Activated T-cell treated with anti-CD3 and anti-CD28 coated beads, Interleukin-2, amount 50 U/mL, for 24 hours (primary cell): ENCODE results near the gene PEX6.
"Not testable (repeated sequence)": the region's sequence is repeated elsewhere in the genome, so short reads cannot be mapped to it uniquely, and the experiment has no call there.

Experiments used
- DNase-seq: peaks from one replicate; pipeline ENCODE4 v3.0.0-alpha.2; 2020
- H3K27ac Mint-ChIP-seq: 2 replicates; pipeline ENCODE4 v1.8.0; 2020; ENCODE audit warnings: mild to moderate bottlenecking, mixed read lengths
- H3K27me3 Mint-ChIP-seq: 2 replicates; pipeline ENCODE4 v1.8.0; 2020; ENCODE audit warnings: mixed read lengths
- H3K36me3 Mint-ChIP-seq: 2 replicates; pipeline ENCODE4 v1.8.0; 2020; ENCODE audit warnings: low read depth, mixed read lengths
- H3K4me1 Mint-ChIP-seq: 2 replicates; pipeline ENCODE4 v1.8.0; 2020; ENCODE audit warnings: low read depth, mixed read lengths
- H3K4me3 Mint-ChIP-seq: 2 replicates; pipeline ENCODE4 v1.8.0; 2020; ENCODE audit warnings: mild to moderate bottlenecking, moderate library complexity, mixed read lengths
- H3K9me3 Mint-ChIP-seq: 2 replicates; pipeline ENCODE4 v1.8.0; 2020; ENCODE audit warnings: mixed read lengths

PEX6 gene

GRCh38 chr6:43013097-43013842 is 34.3 kb upstream of the PEX6 start:
- H3K4me1 Mint-ChIP-seq: peaks cover 59% of the 10 kb centered on the region
- no peak for DNase-seq
- peaks cover 81% of the 10 kb centered on the region for H3K36me3 Mint-ChIP-seq
- no peaks in the 10 kb centered on the region for H3K27me3 Mint-ChIP-seq
- peak overlapping the region; percentile 96 for H3K4me3 Mint-ChIP-seq
- H3K9me3 Mint-ChIP-seq: no peaks in the 10 kb centered on the region
- H3K27ac Mint-ChIP-seq: peak overlapping the region; percentile 97

- H3K9me3 Mint-ChIP-seq: no peaks in the 10 kb centered on the region
- no peak for DNase-seq
- H3K27me3 Mint-ChIP-seq: no peaks in the 10 kb centered on the region
- H3K4me3 Mint-ChIP-seq: peak overlapping the region; percentile 96
- peaks cover 81% of the 10 kb centered on the region for H3K36me3 Mint-ChIP-seq
- peaks cover 55% of the 10 kb centered on the region for H3K4me1 Mint-ChIP-seq
- H3K27ac Mint-ChIP-seq: peak overlapping the region; percentile 97
Observed at GRCh38 chr6:43012364-43012763, 33.4 kb upstream of the PEX6 start.

GRCh38 chr6:43011207-43011606 is 32.2 kb upstream of the PEX6 start:
- peaks cover 85% of the 10 kb centered on the region for H3K36me3 Mint-ChIP-seq
- no peaks in the 10 kb centered on the region for H3K27me3 Mint-ChIP-seq
- DNase-seq: no peak
- H3K4me3 Mint-ChIP-seq: peak overlapping the region; percentile 31
- H3K4me1 Mint-ChIP-seq: peaks cover 44% of the 10 kb centered on the region
- no peaks in the 10 kb centered on the region for H3K9me3 Mint-ChIP-seq
- peak overlapping the region; percentile 97 for H3K27ac Mint-ChIP-seq

- peaks cover 86% of the 10 kb centered on the region for H3K36me3 Mint-ChIP-seq
- no peaks in the 10 kb centered on the region for H3K9me3 Mint-ChIP-seq
- H3K4me3 Mint-ChIP-seq: no peak overlapping the region
- H3K27me3 Mint-ChIP-seq: no peaks in the 10 kb centered on the region
- H3K27ac Mint-ChIP-seq: peak overlapping the region; percentile 68
- peaks cover 31% of the 10 kb centered on the region for H3K4me1 Mint-ChIP-seq
- DNase-seq: peak; percentile 55
Observed at GRCh38 chr6:43009124-43009523, 30.1 kb upstream of the PEX6 start.

GRCh38 chr6:43007126-43007525 is 28.1 kb upstream of the PEX6 start:
- H3K4me1 Mint-ChIP-seq: peaks cover 17% of the 10 kb centered on the region
- H3K9me3 Mint-ChIP-seq: no peaks in the 10 kb centered on the region
- no peaks in the 10 kb centered on the region for H3K27me3 Mint-ChIP-seq
- no peak overlapping the region for H3K27ac Mint-ChIP-seq
- DNase-seq: no peak
- peaks cover 73% of the 10 kb centered on the region for H3K36me3 Mint-ChIP-seq
- no peak overlapping the region for H3K4me3 Mint-ChIP-seq

- H3K4me3 Mint-ChIP-seq: no peak overlapping the region
- H3K9me3 Mint-ChIP-seq: no peaks in the 10 kb centered on the region
- H3K27ac Mint-ChIP-seq: no peak overlapping the region
- H3K36me3 Mint-ChIP-seq: peaks cover 64% of the 10 kb centered on the region
- DNase-seq: no peak
- H3K27me3 Mint-ChIP-seq: no peaks in the 10 kb centered on the region
- peaks cover 8% of the 10 kb centered on the region for H3K4me1 Mint-ChIP-seq
Observed at GRCh38 chr6:43006251-43006650, 27.3 kb upstream of the PEX6 start.

GRCh38 chr6:43005844-43006243 is 26.9 kb upstream of the PEX6 start:
- H3K27ac Mint-ChIP-seq: peak overlapping the region; percentile 42
- DNase-seq: no peak
- no peaks in the 10 kb centered on the region for H3K9me3 Mint-ChIP-seq
- peaks cover 4% of the 10 kb centered on the region for H3K4me1 Mint-ChIP-seq
- H3K4me3 Mint-ChIP-seq: no peak overlapping the region
- H3K36me3 Mint-ChIP-seq: peaks cover 60% of the 10 kb centered on the region
- no peaks in the 10 kb centered on the region for H3K27me3 Mint-ChIP-seq

- Mint-ChIP-seq H3K4me1 (peaks cover 4% of the 10 kb centered on the region), H3K27ac (no peak overlapping the region), H3K27me3 (no peaks in the 10 kb centered on the region), H3K4me3 (no peak overlapping the region), H3K36me3 (peaks cover 26% of the 10 kb centered on the region), H3K9me3 (no peaks in the 10 kb centered on the region)
- DNase-seq: no peak
Observed at GRCh38 chr6:43001843-43002242, 22.9 kb upstream of the PEX6 start.

- H3K27ac Mint-ChIP-seq, H3K9me3 Mint-ChIP-seq, H3K27me3 Mint-ChIP-seq, H3K4me3 Mint-ChIP-seq, DNase-seq: not testable (repeated sequence)
- Mint-ChIP-seq H3K4me1 (peaks cover 11% of the 10 kb centered on the region), H3K36me3 (peaks cover 21% of the 10 kb centered on the region)
Observed at GRCh38 chr6:42998205-42998604, 19.2 kb upstream of the PEX6 start.

GRCh38 chr6:42996513-42996912 is 17.5 kb upstream of the PEX6 start:
- no peak for DNase-seq
- Mint-ChIP-seq H3K4me3 (no peak overlapping the region), H3K36me3 (peaks cover 23% of the 10 kb centered on the region), H3K27ac (no peak overlapping the region), H3K9me3 (no peaks in the 10 kb centered on the region), H3K4me1 (peaks cover 11% of the 10 kb centered on the region), H3K27me3 (no peaks in the 10 kb centered on the region)

- H3K27me3 Mint-ChIP-seq: no peaks in the 10 kb centered on the region
- no peak overlapping the region for H3K4me3 Mint-ChIP-seq
- DNase-seq: no peak
- H3K9me3 Mint-ChIP-seq: no peaks in the 10 kb centered on the region
- H3K36me3 Mint-ChIP-seq: peaks cover 44% of the 10 kb centered on the region
- H3K27ac Mint-ChIP-seq: peak overlapping the region; percentile 5
- peaks cover 27% of the 10 kb centered on the region for H3K4me1 Mint-ChIP-seq
Observed at GRCh38 chr6:42993445-42993844, 14.5 kb upstream of the PEX6 start.

GRCh38 chr6:42989923-42990322 is 10.9 kb upstream of the PEX6 start:
- H3K36me3 Mint-ChIP-seq: peaks cover 66% of the 10 kb centered on the region
- peaks cover 53% of the 10 kb centered on the region for H3K4me1 Mint-ChIP-seq
- no peak overlapping the region for H3K27ac Mint-ChIP-seq
- no peak for DNase-seq
- H3K27me3 Mint-ChIP-seq: no peaks in the 10 kb centered on the region
- H3K9me3 Mint-ChIP-seq: no peaks in the 10 kb centered on the region
- no peak overlapping the region for H3K4me3 Mint-ChIP-seq

GRCh38 chr6:42988486-42989020 is 9.6 kb upstream of the PEX6 start:
- no peak for DNase-seq
- Mint-ChIP-seq H3K36me3 (peaks cover 61% of the 10 kb centered on the region), H3K9me3 (no peaks in the 10 kb centered on the region), H3K27ac (no peak overlapping the region), H3K4me3 (no peak overlapping the region), H3K27me3 (no peaks in the 10 kb centered on the region), H3K4me1 (peaks cover 56% of the 10 kb centered on the region)

- DNase-seq: no peak
- Mint-ChIP-seq H3K36me3 (peaks cover 57% of the 10 kb centered on the region), H3K4me3 (no peak overlapping the region), H3K4me1 (peaks cover 55% of the 10 kb centered on the region), H3K27me3 (no peaks in the 10 kb centered on the region), H3K9me3 (no peaks in the 10 kb centered on the region), H3K27ac (no peak overlapping the region)
Observed at GRCh38 chr6:42987533-42988451, 8.8 kb upstream of the PEX6 start.
